ENCODE results near the gene GLE1. TPM values are rescaled to one million over a fixed set of nuclear protein-coding genes. Genes with fewer than 3 reads are reported as not detected.

The GLE1 gene
- total RNA-seq, 2 donors from 2014 or later, result 15.6 to 21.7 TPM

DNA sequence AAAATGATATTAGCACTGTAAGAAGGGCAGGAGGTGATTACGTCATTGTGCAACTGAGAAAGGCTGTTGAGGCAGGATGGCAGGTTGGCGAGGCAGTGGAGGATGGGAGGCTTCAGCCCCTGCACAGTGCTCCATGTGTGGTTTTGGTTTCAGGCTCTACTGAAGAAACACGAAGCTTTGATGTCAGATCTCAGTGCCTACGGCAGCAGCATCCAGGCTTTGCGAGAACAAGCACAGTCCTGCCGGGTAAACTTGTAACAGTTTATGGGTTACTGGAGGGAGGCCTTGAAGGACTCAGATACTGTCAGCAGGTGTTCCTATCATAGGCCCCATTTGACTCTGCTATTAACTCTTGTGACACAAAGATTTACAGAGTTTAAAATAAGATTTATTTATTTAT, 82.9 kb downstream of the GLE1 start:
- H3K4me1 ChIP-seq (ENCODE audit: control insufficient read depth in 1 of 2, low read depth in 2 of 2), result no peaks in the 10 kb centered on the region
- H3K36me3 ChIP-seq, result peaks cover 84% of the 10 kb centered on the region
- no peaks in the 10 kb centered on the region for H3K27me3 ChIP-seq (replicated peaks; ENCODE audit: insufficient read depth)
- TF ChIP-seq, protein P1, sequence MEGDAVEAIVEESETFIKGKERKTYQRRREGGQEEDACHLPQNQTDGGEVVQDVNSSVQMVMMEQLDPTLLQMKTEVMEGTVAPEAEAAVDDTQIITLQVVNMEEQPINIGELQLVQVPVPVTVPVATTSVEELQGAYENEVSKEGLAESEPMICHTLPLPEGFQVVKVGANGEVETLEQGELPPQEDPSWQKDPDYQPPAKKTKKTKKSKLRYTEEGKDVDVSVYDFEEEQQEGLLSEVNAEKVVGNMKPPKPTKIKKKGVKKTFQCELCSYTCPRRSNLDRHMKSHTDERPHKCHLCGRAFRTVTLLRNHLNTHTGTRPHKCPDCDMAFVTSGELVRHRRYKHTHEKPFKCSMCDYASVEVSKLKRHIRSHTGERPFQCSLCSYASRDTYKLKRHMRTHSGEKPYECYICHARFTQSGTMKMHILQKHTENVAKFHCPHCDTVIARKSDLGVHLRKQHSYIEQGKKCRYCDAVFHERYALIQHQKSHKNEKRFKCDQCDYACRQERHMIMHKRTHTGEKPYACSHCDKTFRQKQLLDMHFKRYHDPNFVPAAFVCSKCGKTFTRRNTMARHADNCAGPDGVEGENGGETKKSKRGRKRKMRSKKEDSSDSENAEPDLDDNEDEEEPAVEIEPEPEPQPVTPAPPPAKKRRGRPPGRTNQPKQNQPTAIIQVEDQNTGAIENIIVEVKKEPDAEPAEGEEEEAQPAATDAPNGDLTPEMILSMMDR (IDR thresholded peaks at IDR 0.05), result no peak
- ATAC-seq (ENCODE audit: insufficient number of reproducible peaks, low FRiP score, low read depth) (no peak), DNase-seq (ENCODE audit: low spot score) (no peak)
- H3K4me3 ChIP-seq, result no peak overlapping the region
- no peaks in the 10 kb centered on the region for H3K9me3 ChIP-seq
- H3K27ac ChIP-seq, result no peak overlapping the region

DNA sequence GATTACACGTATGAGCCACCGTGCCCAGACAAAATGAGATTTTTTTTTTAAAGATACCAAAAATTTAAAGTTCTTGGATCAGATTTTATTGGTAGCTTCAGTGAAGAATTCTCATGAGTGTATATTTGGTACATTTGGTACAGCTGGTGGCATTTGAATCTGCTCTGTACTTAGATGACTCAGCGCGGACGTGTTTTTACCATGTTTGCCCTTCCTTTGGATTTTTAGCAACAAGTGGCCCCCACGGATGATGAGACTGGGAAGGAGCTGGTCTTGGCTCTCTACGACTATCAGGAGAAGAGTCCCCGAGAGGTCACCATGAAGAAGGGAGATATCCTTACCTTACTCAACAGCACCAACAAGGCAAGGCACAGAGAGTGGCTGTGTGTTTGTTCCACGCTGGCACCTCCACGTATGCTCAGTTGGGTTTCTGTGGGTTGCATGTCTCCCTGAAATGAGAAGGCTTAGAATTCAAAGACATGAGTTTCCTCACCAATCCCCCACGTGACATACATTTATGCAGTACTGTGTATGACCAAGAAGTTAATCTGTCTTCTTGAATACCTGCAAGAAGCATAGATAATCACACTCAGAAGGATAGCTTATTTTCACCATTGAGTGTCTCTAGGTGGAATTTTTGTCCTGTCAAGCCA, 84.2 kb downstream of the GLE1 start:
- ATAC-seq (ENCODE audit: insufficient number of reproducible peaks, low FRiP score, low read depth) (no peak), DNase-seq (ENCODE audit: low spot score) (no peak)
- H3K9me3 ChIP-seq, result no peaks in the 10 kb centered on the region
- no peak overlapping the region for H3K27ac ChIP-seq
- TF ChIP-seq, protein P1 (IDR thresholded peaks at IDR 0.05), result no peak
- no peaks in the 10 kb centered on the region for H3K27me3 ChIP-seq (replicated peaks; ENCODE audit: insufficient read depth)
- no peaks in the 10 kb centered on the region for H3K4me1 ChIP-seq (ENCODE audit: control insufficient read depth in 1 of 2, low read depth in 2 of 2)
- no peak overlapping the region for H3K4me3 ChIP-seq
- H3K36me3 ChIP-seq, result peaks cover 83% of the 10 kb centered on the region

Other genes with a start within 250 kb of the GLE1 start
- gene GOLGA2, start 228.7 kb upstream of the GLE1 start, total RNA-seq, result 100 to 1,000 TPM; 115 to 141 TPM
- 10 to 100 TPM; 12.0 to 26.8 TPM for gene SWI5, start 228.4 kb upstream of the GLE1 start, total RNA-seq
- 1 to 10 TPM; 7.4 to 8.4 TPM for gene TRUB2, start 182.3 kb upstream of the GLE1 start, total RNA-seq
- 10 to 100 TPM; 28.7 to 40.1 TPM for gene COQ4, start 181.9 kb upstream of the GLE1 start, total RNA-seq
- gene SLC27A4, start 164.2 kb upstream of the GLE1 start, total RNA-seq, result 10 to 100 TPM; 20.9 to 36.8 TPM
- 10 to 100 TPM; 25.3 to 71.8 TPM for gene URM1, start 133.3 kb upstream of the GLE1 start, total RNA-seq
- 100 to 1,000 TPM in 1 of 2 donors, 10 to 100 TPM in 1; 51.8 to 120 TPM for gene CERCAM, start 83.9 kb upstream of the GLE1 start, total RNA-seq
- 10 to 100 TPM; 22.5 to 36.5 TPM for gene ODF2, start 48.7 kb upstream of the GLE1 start, total RNA-seq
- gene SPTAN1, start 47.9 kb downstream of the GLE1 start, total RNA-seq, result 100 to 1,000 TPM; 324 to 348 TPM
- gene DYNC2I2, start 152.1 kb downstream of the GLE1 start, total RNA-seq, result 10 to 100 TPM; 30.8 to 43.9 TPM
- gene SET, start 184.5 kb downstream of the GLE1 start, total RNA-seq, result 100 to 1,000 TPM in 1 of 2 donors, 10 to 100 TPM in 1; 83.3 to 201 TPM
- gene PKN3, start 197.8 kb downstream of the GLE1 start, total RNA-seq, result 1 to 10 TPM; 4.4 to 4.7 TPM
- gene ZDHHC12, start 219.4 kb downstream of the GLE1 start, total RNA-seq, result 10 to 100 TPM; 37.0 to 70.3 TPM

All from thoracic aorta (tissue), 2 donors.